H9 (cell line): ENCODE measurements around the gene ARHGEF10L. TPM values are rescaled to one million over a fixed set of nuclear protein-coding genes. Genes with fewer than 3 reads are reported as not detected.

Experiments used
- DNase-seq: peaks from one replicate; pipeline ENCODE4 v3.0.0-alpha.2; 2017
- H2AFZ ChIP-seq: one replicate; pipeline ENCODE4 v1.6.1; 2013; ENCODE audit warnings: mild to moderate bottlenecking, low read length, control low read depth, moderate library complexity
- H2AK5ac ChIP-seq: 2 replicates; pipeline ENCODE4 v1.6.1; 2013; ENCODE audit warnings: low read length, control low read depth, mixed read lengths; ENCODE audit not compliant: insufficient read length
- H2BK120ac ChIP-seq: one replicate; pipeline ENCODE4 v1.6.1; 2013; ENCODE audit warnings: low read depth, mild to moderate bottlenecking, low read length, control low read depth, inconsistent platforms; ENCODE audit not compliant: poor library complexity, severe bottlenecking
- H2BK12ac ChIP-seq: 2 replicates; pipeline ENCODE4 v1.6.1; 2013; ENCODE audit warnings: low read length, control low read depth, mixed read lengths, low read depth; ENCODE audit not compliant: insufficient read length
- H2BK15ac ChIP-seq: 2 replicates; pipeline ENCODE4 v1.6.1; 2013; ENCODE audit warnings: low read depth, low read length, control low read depth
- H2BK20ac ChIP-seq: one replicate; pipeline ENCODE4 v1.6.1; 2013; ENCODE audit warnings: low read depth, mild to moderate bottlenecking, low read length, control low read depth, inconsistent platforms; ENCODE audit not compliant: poor library complexity, severe bottlenecking
- H2BK5ac ChIP-seq: 2 replicates; pipeline ENCODE4 v1.6.1; 2013; ENCODE audit warnings: low read length, control low read depth, mixed read lengths; ENCODE audit not compliant: insufficient read length
- H3K14ac ChIP-seq: 2 replicates; pipeline ENCODE4 v1.6.1; 2013; ENCODE audit warnings: low read length, control low read depth; ENCODE audit not compliant: insufficient read depth
- H3K18ac ChIP-seq: 2 replicates; pipeline ENCODE4 v1.6.1; 2013; ENCODE audit warnings: low read depth, mild to moderate bottlenecking, mixed read lengths, low read length, control low read depth; ENCODE audit not compliant: insufficient read length
- H3K23ac ChIP-seq: 2 replicates; pipeline ENCODE4 v1.6.1; 2013; ENCODE audit warnings: low read length, control low read depth, mixed read lengths, low read depth; ENCODE audit not compliant: insufficient read length
- H3K23me2 ChIP-seq: 2 replicates; pipeline ENCODE4 v1.6.1; 2013; ENCODE audit warnings: low read depth, mild to moderate bottlenecking, mixed read lengths, low read length, control low read depth; ENCODE audit not compliant: insufficient read length, poor library complexity, severe bottlenecking
- H3K27ac ChIP-seq: 2 replicates; pipeline ENCODE4 v1.5.1; 2013; ENCODE audit warnings: low read length, control low read depth, mixed read lengths, low read depth; ENCODE audit not compliant: insufficient read length
- H3K27me3 ChIP-seq: 2 replicates; pipeline ENCODE4 v1.6.1; 2013; ENCODE audit warnings: low read length, control low read depth, inconsistent platforms; ENCODE audit not compliant: insufficient read depth
- H3K4ac ChIP-seq: 2 replicates; pipeline ENCODE4 v1.6.1; 2013; ENCODE audit warnings: low read depth, mild to moderate bottlenecking, control low read depth, inconsistent platforms, low read length, moderate library complexity
- H3K4me1 ChIP-seq: 2 replicates; pipeline ENCODE4 v1.6.1; 2013; ENCODE audit warnings: low read length, control low read depth, inconsistent platforms; ENCODE audit not compliant: insufficient read depth
- H3K4me2 ChIP-seq: 2 replicates; pipeline ENCODE4 v1.6.1; 2013; ENCODE audit warnings: low read length, control low read depth, mixed read lengths; ENCODE audit not compliant: insufficient read length, insufficient read depth
- H3K56ac ChIP-seq: 2 replicates; pipeline ENCODE4 v1.6.1; 2013; ENCODE audit warnings: low read depth, mild to moderate bottlenecking, mixed read lengths, low read length, control low read depth; ENCODE audit not compliant: insufficient read length
- H3K79me1 ChIP-seq: 2 replicates; pipeline ENCODE4 v1.6.1; 2013; ENCODE audit warnings: low read depth, mild to moderate bottlenecking, moderate library complexity, low read length, control low read depth, inconsistent platforms; ENCODE audit not compliant: insufficient read depth, poor library complexity, severe bottlenecking
- H3K79me2 ChIP-seq: 2 replicates; pipeline ENCODE4 v1.6.1; 2013; ENCODE audit warnings: low read length, control low read depth, inconsistent platforms; ENCODE audit not compliant: insufficient read depth
- H3K9ac ChIP-seq: 2 replicates; pipeline ENCODE4 v1.6.1; 2013; ENCODE audit warnings: low read length, control low read depth, mixed read lengths; ENCODE audit not compliant: insufficient read length; ENCODE audit errors: extremely low read depth
- H3K9me3 ChIP-seq: one replicate; pipeline ENCODE4 v1.6.1; 2013; ENCODE audit warnings: low read depth, low read length, inconsistent platforms; ENCODE audit not compliant: control insufficient read depth
- H3T11ph ChIP-seq: one replicate; pipeline ENCODE4 v1.6.1; 2013; ENCODE audit warnings: mild to moderate bottlenecking, low read length, control low read depth, inconsistent platforms
- H4K20me1 ChIP-seq: one replicate; pipeline ENCODE4 v1.6.1; 2013; ENCODE audit not compliant: control insufficient read depth, insufficient read length, insufficient read depth
- H4K5ac ChIP-seq: 2 replicates; pipeline ENCODE4 v1.6.1; 2013; ENCODE audit warnings: low read depth, mild to moderate bottlenecking, mixed read lengths, low read length, control low read depth; ENCODE audit not compliant: insufficient read length
- H4K8ac ChIP-seq: replicated peaks from 2 replicates; pipeline ENCODE4 v1.6.1; 2013; ENCODE audit warnings: low read length, control low read depth, mixed read lengths, low read depth; ENCODE audit not compliant: insufficient read length
- H4K91ac ChIP-seq: 2 replicates; pipeline ENCODE4 v1.6.1; 2013; ENCODE audit warnings: low read depth, mild to moderate bottlenecking, moderate library complexity, mixed read lengths, low read length, control low read depth; ENCODE audit not compliant: insufficient read length
- H3K27ac Mint-ChIP-seq, 3 experiments: 2 replicates in 2 of 3; 3 replicates in 1 of 3; pipeline ENCODE4 v1.8.0; 2020 to 2021; ENCODE audit warnings: mixed read lengths in 3 of 3, mild to moderate bottlenecking in 1 of 3, moderate library complexity in 1 of 3
- H3K27me3 Mint-ChIP-seq: 2 replicates; pipeline ENCODE4 v1.8.0; 2021; ENCODE audit warnings: low read depth, mild to moderate bottlenecking, moderate library complexity, mixed read lengths
- H3K36me3 Mint-ChIP-seq, 3 experiments: 2 replicates in 2 of 3; 3 replicates in 1 of 3; pipeline ENCODE4 v1.8.0; 2020 to 2021; ENCODE audit warnings: low read depth in 3 of 3, mixed read lengths in 3 of 3; ENCODE audit not compliant: insufficient read depth in 1 of 3
- H3K4me1 Mint-ChIP-seq, 2 experiments: 2 replicates each; pipeline ENCODE4 v1.8.0; 2020; ENCODE audit warnings: mixed read lengths in 2 of 2
- H3K4me3 Mint-ChIP-seq, 2 experiments: 2 replicates in 1 of 2; 3 replicates in 1 of 2; pipeline ENCODE4 v1.8.0; 2020 to 2021; ENCODE audit warnings: mild to moderate bottlenecking in 2 of 2, mixed read lengths in 2 of 2, moderate library complexity in 1 of 2
- H3K9me3 Mint-ChIP-seq, 2 experiments: 2 replicates in 1 of 2; 3 replicates in 1 of 2; pipeline ENCODE4 v1.8.0; 2020; ENCODE audit warnings: mild to moderate bottlenecking in 2 of 2, mixed read lengths in 2 of 2, moderate library complexity in 1 of 2
- CTCF ChIP-seq: fragments of 200-600 bp; sonication (generic); conservative IDR thresholded peaks from 3 replicates; pipeline ENCODE4 v1.8.0; 2021; ENCODE audit warnings: antibody characterized with exemption, mild to moderate bottlenecking
- WGBS: extraction: QIAGEN DNeasy Blood & Tissue Kit; methylation state at CpG from one replicate; pipeline ENCODE4 v1.1.7; 2013; ENCODE audit warnings: missing lambda C conversion rate, low lambda C conversion rate, mixed read lengths; ENCODE audit not compliant: insufficient read length; ENCODE audit errors: extremely low coverage; 5-methylcytosine and 5-hydroxymethylcytosine counted together
- total RNA-seq: library from RNA; stranded (reverse); gene quantifications from 2 replicates; pipeline ENCODE4 v1.2.1, GENCODE V29; 2021

ARHGEF10L gene
- total RNA-seq, 1 experiment from 2014 or later = 20.2 TPM

- Histone ChIP-seq H3T11ph (no peak overlapping the region), H2AFZ (no peak overlapping the region), H3K18ac (no peak overlapping the region), H3K4ac (no peak overlapping the region), H3K9ac (no peak overlapping the region), H4K91ac (no peak overlapping the region), H3K9me3 (no peaks in the 10 kb centered on the region), H3K4me1 (no peaks in the 10 kb centered on the region; the same call in 1 of the 2 replicates), H2BK15ac (no peak overlapping the region), H4K20me1 (no peaks in the 10 kb centered on the region), H2BK5ac (no peak overlapping the region), H2BK20ac (no peak overlapping the region), H4K5ac (no peak overlapping the region), H4K8ac (no peak overlapping the region), H3K79me1 (no peaks in the 10 kb centered on the region), H3K14ac (no peak overlapping the region), H3K27me3 (no peaks in the 10 kb centered on the region), H3K23ac (no peak overlapping the region), H3K23me2 (no peaks in the 10 kb centered on the region), H3K56ac (no peak overlapping the region), H3K79me2 (no peaks in the 10 kb centered on the region), H2BK120ac (no peak overlapping the region), H3K4me2 (no peak overlapping the region), H3K27ac (no peak overlapping the region), H2AK5ac (no peak overlapping the region), H2BK12ac (no peak overlapping the region)
- Mint-ChIP-seq H3K27ac (peak overlapping the region in 1 of 3 experiments; percentile 89; a peak in 2 of 7 replicates), H3K27me3 (no peaks in the 10 kb centered on the region), H3K9me3 (no peaks in the 10 kb centered on the region), H3K36me3 (peaks cover 8 to 30% (median 23%) of the 10 kb centered on the region in 3 experiments; a peak in 6 of 7 replicates), H3K4me3 (no peak overlapping the region), H3K4me1 (peaks cover 6 to 10% of the 10 kb centered on the region in 2 experiments)
- DNase-seq = no peak
- no peak for TF ChIP-seq CTCF
- no CpG with 5 or more reads among the region's 15 CpGs for WGBS
Measured at GRCh38 chr1:17605582-17606344, 66.3 kb downstream of the ARHGEF10L start.
